Aorta (tissue), 5 donors: ENCODE results near the gene HGF. TPM values are rescaled to one million over a fixed set of nuclear protein-coding genes. Genes with fewer than 3 reads are reported as not detected.
"Not testable (repeated sequence)": the region's sequence is repeated elsewhere in the genome, so short reads cannot be mapped to it uniquely, and the experiment has no call there.

Source experiments
- ATAC-seq: fragments of 200-7000 bp; cut with Tn5 transposase; one replicate; pipeline ENCODE4 v1.9.1; 2022; ENCODE audit warnings: moderate library complexity; ENCODE audit not compliant: low FRiP score
- DNase-seq, 2 donors: peaks; one replicate each; pipeline ENCODE4 v3.0.0-alpha.2; 2020
- H3K27ac ChIP-seq, 2 donors: one replicate each; pipeline ENCODE4 v1.5.1; 2013; ENCODE audit warnings: low read length in 2 of 2, mild to moderate bottlenecking in 2 of 2, moderate library complexity in 2 of 2, control low read depth in 1 of 2, inconsistent platforms in 1 of 2, low read depth in 1 of 2
- H3K27me3 ChIP-seq, 2 donors: one replicate each; pipeline ENCODE4 v1.6.1; 2013; ENCODE audit warnings: control low read depth in 1 of 2, low read length in 1 of 2, mild to moderate bottlenecking in 1 of 2, moderate library complexity in 1 of 2; ENCODE audit not compliant: insufficient read depth in 2 of 2, control insufficient read depth in 1 of 2
- H3K36me3 ChIP-seq, 2 donors: one replicate each; pipeline ENCODE4 v1.6.1; 2013; ENCODE audit warnings: control low read depth in 1 of 2, low read length in 1 of 2, mild to moderate bottlenecking in 1 of 2; ENCODE audit not compliant: insufficient read depth in 2 of 2, control insufficient read depth in 1 of 2
- H3K4me1 ChIP-seq, 2 donors: one replicate each; pipeline ENCODE4 v1.6.1; 2013; ENCODE audit warnings: low read length in 2 of 2, control low read depth in 1 of 2, mild to moderate bottlenecking in 1 of 2, moderate library complexity in 1 of 2; ENCODE audit not compliant: insufficient read depth in 2 of 2, control insufficient read depth in 1 of 2
- H3K4me3 ChIP-seq, 2 donors: one replicate each; pipeline ENCODE4 v1.5.1; 2013; ENCODE audit warnings: low read length in 2 of 2, control low read depth in 1 of 2, mild to moderate bottlenecking in 1 of 2
- H3K9me3 ChIP-seq: one replicate; pipeline ENCODE4 v1.6.1; 2013; ENCODE audit warnings: mild to moderate bottlenecking, low read length; ENCODE audit not compliant: control insufficient read depth
- WGBS, 2 donors: extraction: QIAGEN DNeasy Blood & Tissue Kit; methylation state at CpG; one replicate each; pipeline ENCODE4 v1.1.7; 2013; 5-methylcytosine and 5-hydroxymethylcytosine counted together
- intact Hi-C, 2 donors: fragments of 100-400 bp; cut with DNase I; formaldehyde crosslinking; loops; one replicate each; pipeline versions ENCODE4 v1.14.2 to v1.15.0; 2022
- polyA plus RNA-seq, 2 donors: library from polyadenylated mRNA; stranded (reverse); fragments of 200-250 nt; gene quantifications; one replicate each; pipeline ENCODE4 v1.2.3, GENCODE V29; 2013
- total RNA-seq, 2 donors: library from RNA; stranded (reverse); fragmentation: NEBNext Ultra II Directional; extraction: Animal tissue kit (Norgen Biotek cat#: 25700); gene quantifications; one replicate each; pipeline ENCODE4 v1.2.1, GENCODE V29; 2021
- donor health status: healthy with polysubstance abuse.
- donor health status: Bipolar disorder and iron deficiency.
- donor health status: DM: no; HTN: no; CAD: no.
- donor health status: DM: no; HTN: no; CAD: no.
- donor health status: DM: yes; HTN: yes; CAD: no.

The HGF gene
- total and polyA plus RNA-seq, 4 donors, result 9.9 to 55.9 (median 22.8) TPM

- Histone ChIP-seq H3K9me3 (no peaks in the 10 kb centered on the region), H3K27ac (no peak overlapping the region), H3K4me1 (no peaks in the 10 kb centered on the region), H3K27me3 (no peaks in the 10 kb centered on the region), H3K4me3 (no peak overlapping the region), H3K36me3 (no peaks in the 10 kb centered on the region)
- DNase-seq (no peak), ATAC-seq (no peak)
- 89% methylated on average over 4 of the region's 4 CpGs for WGBS, 2 donors
- intact Hi-C loops, result no loop called here
These were observed 26.2 kb downstream of the HGF start for GRCh38 chr7:81743665-81744064.

GRCh38 chr7:81743201-81743600 is 26.6 kb downstream of the HGF start:
- no peaks in the 10 kb centered on the region for H3K4me1 ChIP-seq
- intact Hi-C loops, result no loop called here
- WGBS, 2 donors, result 86 to 89% methylated on average over 9 of the region's 9 CpGs
- H3K9me3 ChIP-seq, result no peaks in the 10 kb centered on the region
- no peaks in the 10 kb centered on the region for H3K36me3 ChIP-seq
- no peaks in the 10 kb centered on the region for H3K27me3 ChIP-seq
- no peak overlapping the region for H3K27ac ChIP-seq
- no peak overlapping the region for H3K4me3 ChIP-seq
- DNase-seq (no peak), ATAC-seq (no peak)

- DNase-seq (no peak), ATAC-seq (no peak)
- no peaks in the 10 kb centered on the region for H3K36me3 ChIP-seq
- H3K4me3 ChIP-seq, result no peak overlapping the region
- H3K9me3 ChIP-seq, result no peaks in the 10 kb centered on the region
- H3K4me1 ChIP-seq, result no peaks in the 10 kb centered on the region
- H3K27me3 ChIP-seq, result no peaks in the 10 kb centered on the region
- intact Hi-C loops, result no loop called here
- no peak overlapping the region for H3K27ac ChIP-seq
These were observed 29.4 kb downstream of the HGF start for GRCh38 chr7:81740403-81740802.

GRCh38 chr7:81736091-81736490 is 33.8 kb downstream of the HGF start:
- ATAC-seq (no peak), DNase-seq (no peak)
- H3K9me3 ChIP-seq, result no peaks in the 10 kb centered on the region
- no peaks in the 10 kb centered on the region for H3K27me3 ChIP-seq
- intact Hi-C loops, result no loop called here
- WGBS, 2 donors, result 90 to 96% methylated on average over 7 of the region's 7 CpGs
- no peaks in the 10 kb centered on the region for H3K36me3 ChIP-seq
- H3K4me1 ChIP-seq, result no peaks in the 10 kb centered on the region
- no peak overlapping the region for H3K4me3 ChIP-seq
- no peak overlapping the region for H3K27ac ChIP-seq

GRCh38 chr7:81725812-81726127 is 44.1 kb downstream of the HGF start:
- Histone ChIP-seq H3K4me1 (no peaks in the 10 kb centered on the region), H3K27me3 (no peaks in the 10 kb centered on the region), H3K9me3 (no peaks in the 10 kb centered on the region), H3K27ac (no peak overlapping the region), H3K36me3 (no peaks in the 10 kb centered on the region), H3K4me3 (no peak overlapping the region)
- ATAC-seq, result no peak
- DNase-seq, result no peak
- intact Hi-C loops, result no loop called here
- WGBS, 2 donors, result 37 to 39% methylated on average over 6 of the region's 6 CpGs

DNA sequence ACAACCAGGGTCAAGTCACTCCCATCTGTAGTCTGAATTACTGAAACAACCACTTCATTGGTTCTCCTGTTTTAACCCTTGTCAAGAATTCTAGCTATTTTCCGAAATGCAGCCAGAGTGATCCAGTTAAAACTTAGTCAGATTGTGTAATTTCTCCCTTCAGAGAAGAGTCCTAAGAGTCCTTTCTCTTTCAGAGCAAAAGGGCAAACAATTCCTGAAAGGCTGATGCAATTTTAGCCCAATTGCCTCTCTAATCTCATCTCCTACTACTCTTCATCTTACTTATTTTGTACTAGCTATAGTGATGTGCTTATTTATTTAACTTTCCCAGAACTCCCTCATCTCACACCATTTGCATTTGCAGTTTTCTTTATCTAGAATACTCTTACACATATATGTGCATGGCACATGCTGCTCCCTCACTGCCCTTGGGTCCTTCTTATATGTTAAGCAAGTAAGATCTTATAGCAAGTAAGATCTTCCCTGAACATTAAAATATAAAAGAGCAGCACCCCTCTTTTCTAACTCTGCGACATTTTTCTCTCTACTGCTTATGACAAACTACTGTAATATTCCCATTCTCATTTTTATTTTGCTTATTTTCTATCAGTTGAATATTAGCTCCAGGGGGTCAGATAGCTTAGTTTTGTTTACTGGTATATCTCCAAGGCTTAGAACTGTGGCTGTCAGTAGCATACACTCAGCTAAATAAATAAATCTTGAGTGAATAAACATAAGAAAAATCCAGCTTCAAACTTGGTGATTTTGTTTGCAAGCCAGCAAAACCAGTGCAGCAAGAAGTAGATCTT is 44.6 kb downstream of the HGF start:
- WGBS, 2 donors, result 92 to 95% methylated on average over 2 of the region's 2 CpGs
- intact Hi-C loops, result no loop called here
- no peaks in the 10 kb centered on the region for H3K36me3 ChIP-seq
- no peak overlapping the region for H3K27ac ChIP-seq
- DNase-seq, result no peak
- no peaks in the 10 kb centered on the region for H3K27me3 ChIP-seq
- no peak for ATAC-seq
- no peaks in the 10 kb centered on the region for H3K9me3 ChIP-seq
- no peaks in the 10 kb centered on the region for H3K4me1 ChIP-seq
- H3K4me3 ChIP-seq, result no peak overlapping the region

- intact Hi-C loops, ATAC-seq, H3K9me3 ChIP-seq, H3K4me3 ChIP-seq, DNase-seq, H3K36me3 ChIP-seq, H3K27me3 ChIP-seq, H3K27ac ChIP-seq, H3K4me1 ChIP-seq: not testable (repeated sequence)
- 97 to 98% methylated on average over 8 of the region's 8 CpGs for WGBS, 2 donors
These were observed 47.6 kb downstream of the HGF start for GRCh38 chr7:81722250-81722649.

DNA sequence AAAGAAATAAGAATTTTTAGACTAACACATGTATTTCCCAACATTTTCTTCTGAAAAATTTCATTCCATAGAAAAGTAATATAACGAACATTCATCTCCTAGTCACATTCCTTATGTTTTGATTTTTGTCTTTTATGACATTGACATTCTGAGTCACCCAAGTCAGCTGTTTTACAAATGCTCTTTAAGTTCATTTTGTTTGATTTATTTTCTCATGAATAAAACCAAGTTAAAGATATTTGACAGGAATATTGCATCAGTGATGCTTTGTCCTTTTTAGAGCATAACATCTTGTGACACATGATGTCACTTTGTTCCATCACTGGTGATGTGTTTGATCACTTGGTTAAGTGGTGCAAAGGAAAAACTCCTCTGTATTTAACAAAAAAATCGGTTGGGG is 48.4 kb downstream of the HGF start:
- WGBS, 2 donors, result 84 to 87% methylated on average over 2 of the region's 2 CpGs
- no peaks in the 10 kb centered on the region for H3K4me1 ChIP-seq
- no peak for ATAC-seq
- H3K27ac ChIP-seq, result no peak overlapping the region
- DNase-seq, result no peak
- no peaks in the 10 kb centered on the region for H3K27me3 ChIP-seq
- no peaks in the 10 kb centered on the region for H3K9me3 ChIP-seq
- intact Hi-C loops, result no loop called here
- H3K36me3 ChIP-seq, result no peaks in the 10 kb centered on the region
- H3K4me3 ChIP-seq, result no peak overlapping the region

DNA sequence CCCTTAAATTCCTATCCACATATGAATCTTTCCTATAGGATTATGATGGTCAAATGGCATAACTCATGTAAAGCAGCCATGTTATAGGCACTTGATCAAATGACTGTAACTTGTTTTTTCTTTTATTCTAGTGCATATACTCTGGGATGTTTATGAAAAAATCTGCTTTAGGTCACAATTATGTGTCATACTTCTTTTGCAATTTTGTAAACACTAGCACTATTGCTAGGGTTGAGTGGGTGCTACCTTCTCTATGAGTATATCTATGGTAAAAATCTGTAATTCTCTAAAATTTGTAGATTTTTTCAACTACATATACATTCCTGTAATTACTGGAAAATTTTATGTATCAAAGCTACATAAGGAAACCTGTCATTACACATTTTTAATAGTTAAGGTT is 50.0 kb downstream of the HGF start:
- no peaks in the 10 kb centered on the region for H3K36me3 ChIP-seq
- no peak for ATAC-seq
- no peak overlapping the region for H3K27ac ChIP-seq
- no peaks in the 10 kb centered on the region for H3K9me3 ChIP-seq
- H3K4me3 ChIP-seq, result no peak overlapping the region
- intact Hi-C loops, result loop anchor here (5.0 kb wide), 1 partner anchor 223 kb away; no protein-coding TSS in a partner anchor
- no peak for DNase-seq
- no peaks in the 10 kb centered on the region for H3K27me3 ChIP-seq
- no peaks in the 10 kb centered on the region for H3K4me1 ChIP-seq
